Lung (tissue), 12 donors: Measurements from ENCODE around the gene LBHD2. TPM values are rescaled to one million over a fixed set of nuclear protein-coding genes. Genes with fewer than 3 reads are reported as not detected.

Source experiments
- ATAC-seq: fragments of 200-7000 bp; cut with Tn5 transposase; one replicate; pipeline ENCODE4 v1.9.1; 2020; ENCODE audit warnings: moderate number of reproducible peaks; ENCODE audit not compliant: insufficient read depth, low FRiP score
- DNase-seq, 3 donors: peaks; one replicate each; pipeline ENCODE4 v3.0.0-alpha.2; 2013 to 2017
- H3K27ac ChIP-seq, 2 donors: one replicate each; pipeline ENCODE4 v1.5.1; 2013; ENCODE audit warnings: mild to moderate bottlenecking in 2 of 2, moderate library complexity in 2 of 2, control low read depth in 1 of 2, inconsistent platforms in 1 of 2, low read depth in 1 of 2, low read length in 1 of 2
- H3K27me3 ChIP-seq, 3 donors: one replicate each; pipeline ENCODE4 v1.5.1; 2013; ENCODE audit warnings: low read length in 2 of 3; ENCODE audit not compliant: control insufficient read depth in 3 of 3, insufficient read depth in 3 of 3
- H3K36me3 ChIP-seq, 4 donors: one replicate each; pipeline ENCODE4 v1.5.1; 2013; ENCODE audit warnings: low read length in 4 of 4, mild to moderate bottlenecking in 1 of 4, moderate library complexity in 1 of 4; ENCODE audit not compliant: control insufficient read depth in 4 of 4, insufficient read depth in 4 of 4
- H3K4me1 ChIP-seq, 5 donors: one replicate each; pipeline ENCODE4 v1.5.1; 2013; ENCODE audit warnings: low read length in 5 of 5, mild to moderate bottlenecking in 2 of 5, moderate library complexity in 1 of 5; ENCODE audit not compliant: control insufficient read depth in 5 of 5, insufficient read depth in 5 of 5
- H3K4me3 ChIP-seq: one replicate; pipeline ENCODE4 v1.5.1; 2013; ENCODE audit warnings: mild to moderate bottlenecking, control low read depth, moderate library complexity
- H3K9ac ChIP-seq, 2 donors: one replicate each; pipeline ENCODE4 v1.5.1; 2013; ENCODE audit warnings: low read length in 2 of 2, control low read depth in 1 of 2; ENCODE audit not compliant: insufficient read depth in 1 of 2
- H3K9me3 ChIP-seq, 4 donors: one replicate each; pipeline ENCODE4 v1.5.1; 2013; ENCODE audit warnings: low read length in 3 of 4, mild to moderate bottlenecking in 1 of 4, moderate library complexity in 1 of 4; ENCODE audit not compliant: control insufficient read depth in 4 of 4, insufficient read depth in 3 of 4
- CTCF ChIP-seq: IDR thresholded peaks from 2 replicates; pipeline ENCODE4 v1.5.1; 2012; ENCODE audit warnings: mild to moderate bottlenecking; ENCODE audit errors: control extremely low read depth, extremely low read depth
- WGBS, 2 donors: extraction: QIAGEN DNeasy Blood & Tissue Kit; methylation state at CpG; one replicate each; pipeline ENCODE4 v1.1.7; 2013; 5-methylcytosine and 5-hydroxymethylcytosine counted together
- polyA plus RNA-seq, 2 donors: library from polyadenylated mRNA; stranded (reverse); fragments of 200-250 nt; gene quantifications; one replicate each; pipeline ENCODE4 v1.2.1, GENCODE V29; 2013
- total RNA-seq, 2 donors: library from RNA; depleted of rRNA in 1 of 2; stranded (reverse); fragments of >200 nt in 1 of 2; gene quantifications; one replicate each; pipeline ENCODE4 v1.2.1, GENCODE V29; 2014 to 2021
- donor health status: control.
- donor health status: control.
- donor health status: Bipolar disorder and iron deficiency.
- donor health status: healthy.
- donor health status: DM: yes; HTN: yes; CAD: no.

The LBHD2 gene
- total and polyA plus RNA-seq, 4 donors: 0.08 TPM; not detected in 3

DNA sequence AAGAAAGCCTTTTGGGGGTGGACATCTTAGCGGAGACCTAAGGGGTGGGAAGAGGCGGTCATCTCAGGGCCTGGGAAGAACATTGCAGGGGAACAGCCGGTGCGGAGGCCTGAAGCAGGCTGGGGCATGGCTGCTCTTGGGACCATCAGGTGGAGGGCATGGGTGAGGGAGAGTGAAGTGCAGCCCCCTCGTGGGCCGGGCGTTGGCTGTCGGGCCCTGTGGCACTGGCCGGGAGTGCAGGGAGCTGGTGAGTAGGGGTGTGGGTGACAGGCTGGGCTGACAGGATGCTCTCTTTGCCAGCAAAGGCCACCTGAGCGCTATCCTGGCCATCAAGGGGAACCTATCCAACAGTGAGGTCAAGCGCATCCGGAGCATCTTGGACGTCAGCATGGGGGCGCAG is 50.9 kb downstream of the LBHD2 start:
- 92 to 96% methylated on average over 13 to 14 of the region's 14 CpGs for WGBS, 2 donors

GRCh38 chr14:103135333-103136260 is 51.6 kb downstream of the LBHD2 start:
- peaks cover 0 to 18% (median 9%) of the 10 kb centered on the region in 5 donors for H3K4me1 ChIP-seq
- ATAC-seq (no peak), DNase-seq (peak in 1 of 3 donors; percentile 11)
- H3K9ac ChIP-seq: no peak overlapping the region
- H3K9me3 ChIP-seq: no peaks in the 10 kb centered on the region
- peaks cover 0 to 34% (median 11%) of the 10 kb centered on the region in 4 donors for H3K36me3 ChIP-seq
- no peak overlapping the region for H3K27ac ChIP-seq
- WGBS, 2 donors: 87 to 90% methylated on average over 26 of the region's 26 CpGs
- H3K27me3 ChIP-seq: no peaks in the 10 kb centered on the region
- TF ChIP-seq CTCF: no peak
- H3K4me3 ChIP-seq: no peak overlapping the region

More for the DNA sequence above, 50.9 kb downstream of the LBHD2 start:
- TF ChIP-seq CTCF: no peak
- ATAC-seq (no peak), DNase-seq (peak in 1 of 3 donors; percentile 4)
- no peak overlapping the region for H3K4me3 ChIP-seq
- peaks cover 0 to 39% (median 11%) of the 10 kb centered on the region in 4 donors for H3K36me3 ChIP-seq
- no peaks in the 10 kb centered on the region for H3K27me3 ChIP-seq
- no peaks in the 10 kb centered on the region for H3K9me3 ChIP-seq
- H3K9ac ChIP-seq: no peak overlapping the region
- H3K4me1 ChIP-seq: peaks cover 0 to 19% (median 9%) of the 10 kb centered on the region in 5 donors
- H3K27ac ChIP-seq: no peak overlapping the region

GRCh38 chr14:103136388-103137271 is 52.6 kb downstream of the LBHD2 start:
- 62 to 74% methylated on average over 20 of the region's 20 CpGs for WGBS, 2 donors
- no peak overlapping the region for H3K4me3 ChIP-seq
- H3K9ac ChIP-seq: no peak overlapping the region
- no peaks in the 10 kb centered on the region for H3K9me3 ChIP-seq
- H3K27me3 ChIP-seq: no peaks in the 10 kb centered on the region
- H3K4me1 ChIP-seq: peaks cover 0 to 9% (median 6%) of the 10 kb centered on the region in 5 donors
- ATAC-seq (peak; percentile 46), DNase-seq (peak in 1 of 3 donors; percentile 10)
- H3K36me3 ChIP-seq: peaks cover 0 to 27% (median 11%) of the 10 kb centered on the region in 4 donors
- H3K27ac ChIP-seq: no peak overlapping the region
- TF ChIP-seq CTCF: no peak
